GM18907 (cell line): ENCODE data around the gene TEKTIP1.
"Not testable (repeated sequence)": the region's sequence is repeated elsewhere in the genome, so short reads cannot be mapped to it uniquely, and the experiment has no call there.

ENCODE experiments used
- ATAC-seq: cut with Tn5 transposase; IDR thresholded peaks from one replicate; pipeline ENCODE4 v1.9.1; 2021; ENCODE audit warnings: mild to moderate bottlenecking, moderate library complexity; ENCODE audit not compliant: unreplicated experiment

The TEKTIP1 gene

GRCh38 chr19:3522421-3523360 is 16.3 kb upstream of the TEKTIP1 start:
- no peak for ATAC-seq

- ATAC-seq, result no peak
Observed at GRCh38 chr19:3523361-3524077, 15.5 kb upstream of the TEKTIP1 start.

- ATAC-seq, result no peak
Observed at GRCh38 chr19:3524078-3524842, 14.7 kb upstream of the TEKTIP1 start.

DNA sequence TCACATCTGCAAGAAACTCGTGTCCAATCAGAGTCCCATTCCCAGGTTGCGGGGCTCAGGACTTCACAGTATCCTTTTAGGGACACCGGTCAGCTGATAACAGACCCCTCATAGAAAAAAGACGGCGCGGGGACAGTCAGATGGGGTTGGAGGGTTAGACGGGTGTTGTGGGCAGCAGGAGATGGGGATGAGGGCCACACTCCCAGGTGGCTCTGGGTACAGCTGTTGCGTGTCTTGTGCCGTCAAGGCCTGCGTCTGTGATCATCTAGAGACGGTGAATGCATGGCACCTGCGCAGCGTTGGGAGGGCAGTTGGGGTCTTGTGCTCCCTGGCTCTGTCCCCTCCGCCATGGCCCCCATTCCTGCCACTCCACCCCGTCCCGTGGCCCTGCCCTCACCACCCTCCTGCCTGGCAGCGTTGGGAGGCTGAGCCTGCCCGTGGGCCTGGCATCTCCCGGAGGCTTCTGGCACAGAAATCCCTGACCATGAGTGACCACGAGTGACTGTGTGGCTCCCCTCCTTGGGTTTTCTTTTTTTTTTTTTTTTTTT is 14.0 kb upstream of the TEKTIP1 start:
- no peak for ATAC-seq

- no peak for ATAC-seq
Observed at GRCh38 chr19:3526507-3527237, 12.3 kb upstream of the TEKTIP1 start.

DNA sequence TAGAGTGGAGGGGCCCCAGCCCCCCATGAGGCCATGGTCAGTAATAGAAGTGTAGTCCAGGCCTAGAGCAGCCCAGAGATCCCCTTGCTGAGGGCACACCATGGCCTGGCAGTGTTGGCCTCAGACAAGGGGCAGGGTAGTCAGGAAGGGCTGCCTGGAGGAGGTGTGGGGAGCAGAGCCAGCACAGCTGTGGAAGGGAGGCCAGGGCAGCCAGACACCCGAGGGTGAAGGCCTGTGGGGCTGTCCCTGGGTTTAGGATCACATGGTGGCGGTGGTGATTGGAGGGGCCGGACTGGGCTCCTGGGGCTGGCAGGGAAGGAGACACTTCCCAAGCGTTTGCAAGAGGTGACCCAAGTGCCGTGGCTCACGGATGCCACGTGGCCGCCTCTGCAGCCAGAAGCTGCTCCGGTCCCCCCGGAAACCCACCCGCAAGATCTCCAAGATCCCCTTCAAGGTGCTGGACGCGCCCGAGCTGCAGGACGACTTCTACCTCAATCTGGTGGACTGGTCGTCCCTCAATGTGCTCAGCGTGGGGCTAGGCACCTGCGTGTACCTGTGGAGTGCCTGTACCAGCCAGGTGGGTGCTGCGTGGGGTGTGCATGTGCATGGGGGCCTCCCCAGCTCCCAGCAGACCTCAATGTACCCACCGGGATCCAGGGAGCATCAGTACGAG is 11.6 kb upstream of the TEKTIP1 start:
- no peak for ATAC-seq

- ATAC-seq, result no peak
Observed at GRCh38 chr19:3528080-3528479, 10.9 kb upstream of the TEKTIP1 start.

DNA sequence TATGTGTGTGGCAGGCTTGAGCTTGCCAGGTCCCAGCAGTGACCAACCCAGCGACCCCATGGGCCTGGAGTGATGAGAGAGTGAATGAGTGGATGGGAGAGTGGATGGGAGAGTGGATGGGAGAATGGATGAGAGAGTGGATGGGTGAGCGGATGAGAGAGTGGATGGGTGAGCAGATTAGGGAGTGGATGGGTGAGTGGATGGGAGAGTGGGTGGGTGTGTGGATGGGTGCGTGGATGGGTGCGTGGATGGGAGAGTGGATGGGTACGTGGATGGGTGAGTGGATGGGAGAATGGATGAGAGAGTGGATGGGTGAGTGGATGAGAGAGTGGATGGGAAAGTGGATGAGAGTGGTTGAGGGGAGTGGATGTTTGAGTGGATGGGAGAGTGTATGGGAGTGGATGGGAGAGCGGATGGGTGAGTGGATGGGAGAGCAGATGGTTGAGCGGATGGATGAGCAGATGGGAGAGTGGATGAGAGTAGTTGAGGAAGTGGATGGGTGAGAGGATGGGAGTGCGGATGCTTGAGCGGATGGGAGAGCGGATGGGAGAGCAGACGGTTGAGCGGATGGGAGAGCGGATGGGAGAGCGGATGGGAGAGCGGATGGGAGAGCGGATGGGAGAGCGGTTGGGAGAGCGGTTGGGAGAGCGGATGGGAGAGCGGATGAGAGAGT is 10.3 kb upstream of the TEKTIP1 start:
- ATAC-seq, result no peak

DNA sequence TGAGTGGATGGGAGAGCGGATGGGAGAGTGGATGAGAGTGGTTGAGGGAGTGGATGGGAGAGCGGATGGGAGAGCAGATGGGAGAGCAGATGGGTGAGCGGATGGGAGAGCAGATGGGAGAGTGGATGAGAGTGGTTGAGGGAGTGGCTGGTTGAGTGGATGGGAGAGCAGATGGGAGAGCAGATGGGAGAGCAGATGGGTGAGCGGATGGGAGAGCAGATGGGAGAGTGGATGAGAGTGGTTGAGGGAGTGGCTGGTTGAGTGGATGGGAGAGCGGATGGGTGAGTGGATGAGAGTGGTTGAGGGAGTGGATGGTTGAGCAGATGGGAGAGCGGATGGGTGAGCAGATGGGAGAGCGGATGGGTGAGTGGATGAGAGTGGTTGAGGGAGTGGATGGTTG is 9.7 kb upstream of the TEKTIP1 start:
- not testable (repeated sequence) for ATAC-seq

- no peak for ATAC-seq
Observed at GRCh38 chr19:3530389-3530788, 8.6 kb upstream of the TEKTIP1 start.

GRCh38 chr19:3531716-3532115 is 7.3 kb upstream of the TEKTIP1 start:
- no peak for ATAC-seq

DNA sequence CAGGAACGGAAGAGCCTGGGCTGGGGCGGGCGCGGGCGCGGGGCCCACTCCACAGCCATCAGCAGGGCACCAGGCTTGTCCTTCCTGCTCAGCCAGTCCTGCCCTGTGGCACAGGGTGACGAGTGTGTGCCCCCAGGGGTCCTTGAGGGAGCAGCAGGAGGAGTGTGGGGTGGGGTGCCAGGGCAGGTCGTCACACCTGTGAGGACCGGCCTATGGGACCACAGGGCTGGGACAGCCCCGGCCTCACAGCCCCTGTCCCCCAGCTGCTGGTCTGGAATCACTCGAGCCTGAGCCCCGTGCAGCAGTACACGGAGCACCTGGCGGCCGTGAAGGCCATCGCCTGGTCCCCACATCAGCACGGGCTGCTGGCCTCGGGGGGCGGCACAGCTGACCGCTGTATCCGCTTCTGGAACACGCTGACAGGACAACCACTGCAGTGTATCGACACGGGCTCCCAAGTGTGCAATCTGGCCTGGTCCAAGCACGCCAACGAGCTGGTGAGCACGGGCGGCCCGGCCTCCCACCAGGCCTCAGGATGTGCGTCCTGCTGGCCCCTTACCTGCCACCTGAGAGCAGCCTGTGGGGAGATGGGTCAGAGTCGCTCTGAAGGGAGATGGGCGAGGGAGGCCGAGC is 6.7 kb upstream of the TEKTIP1 start:
- no peak for ATAC-seq

GRCh38 chr19:3533033-3533432 is 5.9 kb upstream of the TEKTIP1 start:
- ATAC-seq, result no peak

DNA sequence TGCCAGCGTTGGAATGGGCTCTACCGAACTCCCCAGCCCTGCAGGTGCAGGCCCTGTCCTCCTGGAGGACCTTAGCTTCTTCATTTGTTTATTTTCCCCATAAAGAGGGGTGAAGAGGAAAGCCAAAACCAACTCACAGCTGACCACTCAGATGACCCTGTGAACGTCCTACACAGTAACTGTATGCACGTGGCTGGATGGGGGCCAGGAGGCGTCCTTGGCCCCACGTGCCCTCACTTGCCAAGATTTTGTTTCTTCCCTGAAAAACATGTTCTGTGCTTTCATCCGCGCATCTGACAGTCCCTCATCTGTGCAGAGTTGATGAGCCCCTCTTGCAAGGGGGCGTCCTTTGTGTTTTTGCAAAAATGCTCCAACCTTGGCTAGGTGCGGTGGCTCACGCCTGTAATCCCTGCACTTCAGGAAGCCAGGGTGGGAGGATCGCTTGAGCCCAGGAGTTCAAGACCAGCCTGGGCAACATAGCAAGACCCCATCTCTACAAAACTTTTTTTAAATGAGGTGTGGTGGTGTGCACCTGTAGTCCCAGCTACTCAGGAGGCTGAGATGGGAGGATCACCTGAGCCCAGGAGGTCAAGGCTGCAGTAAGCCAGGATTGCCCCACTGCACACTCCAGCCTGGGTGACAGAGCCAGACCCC is 5.3 kb upstream of the TEKTIP1 start:
- ATAC-seq, result no peak

GRCh38 chr19:3534375-3535234 is 4.4 kb upstream of the TEKTIP1 start:
- ATAC-seq, result no peak

GRCh38 chr19:3535235-3535535 is 3.8 kb upstream of the TEKTIP1 start:
- no peak for ATAC-seq

GRCh38 chr19:3535563-3535965 is 3.4 kb upstream of the TEKTIP1 start:
- no peak for ATAC-seq

DNA sequence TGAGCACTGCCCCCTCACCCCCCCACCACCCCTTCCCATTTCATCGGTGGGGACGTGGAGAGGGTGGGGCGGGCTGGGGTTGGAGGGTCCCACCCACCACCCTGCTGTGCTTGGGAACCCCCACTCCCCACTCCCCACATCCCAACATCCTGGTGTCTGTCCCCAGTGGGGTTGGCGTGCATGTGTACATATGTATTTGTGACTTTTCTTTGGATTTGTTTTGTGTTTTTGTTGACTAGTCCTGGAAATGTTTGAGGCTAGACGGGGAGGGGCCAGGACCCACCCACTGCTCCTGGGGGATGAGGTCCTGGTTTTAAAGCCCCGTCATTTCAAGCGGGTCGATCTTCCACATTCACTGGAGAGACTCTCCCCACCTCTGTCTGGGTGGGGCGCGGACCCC is 3.0 kb upstream of the TEKTIP1 start:
- no peak for ATAC-seq
